Effector CD8-positive, alpha-beta T cell (primary cell): Measurements from ENCODE around the gene PDLIM5.
"Not testable (repeated sequence)": the region's sequence is repeated elsewhere in the genome, so short reads cannot be mapped to it uniquely, and the experiment has no call there.

Experiments used
- DNase-seq: peaks from one replicate; lab custom pipeline; 2025; lab: John Stamatoyannopoulos, UW
- total RNA-seq, 4 experiments: gene quantifications; one replicate each; lab custom pipeline; 2026; lab: John Stamatoyannopoulos, UW

The PDLIM5 gene, protein sequence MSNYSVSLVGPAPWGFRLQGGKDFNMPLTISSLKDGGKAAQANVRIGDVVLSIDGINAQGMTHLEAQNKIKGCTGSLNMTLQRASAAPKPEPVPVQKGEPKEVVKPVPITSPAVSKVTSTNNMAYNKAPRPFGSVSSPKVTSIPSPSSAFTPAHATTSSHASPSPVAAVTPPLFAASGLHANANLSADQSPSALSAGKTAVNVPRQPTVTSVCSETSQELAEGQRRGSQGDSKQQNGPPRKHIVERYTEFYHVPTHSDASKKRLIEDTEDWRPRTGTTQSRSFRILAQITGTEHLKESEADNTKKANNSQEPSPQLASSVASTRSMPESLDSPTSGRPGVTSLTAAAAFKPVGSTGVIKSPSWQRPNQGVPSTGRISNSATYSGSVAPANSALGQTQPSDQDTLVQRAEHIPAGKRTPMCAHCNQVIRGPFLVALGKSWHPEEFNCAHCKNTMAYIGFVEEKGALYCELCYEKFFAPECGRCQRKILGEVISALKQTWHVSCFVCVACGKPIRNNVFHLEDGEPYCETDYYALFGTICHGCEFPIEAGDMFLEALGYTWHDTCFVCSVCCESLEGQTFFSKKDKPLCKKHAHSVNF
- total RNA-seq: 33.9 to 53.3 (median 43.8) reads per million in 4 experiments

DNA sequence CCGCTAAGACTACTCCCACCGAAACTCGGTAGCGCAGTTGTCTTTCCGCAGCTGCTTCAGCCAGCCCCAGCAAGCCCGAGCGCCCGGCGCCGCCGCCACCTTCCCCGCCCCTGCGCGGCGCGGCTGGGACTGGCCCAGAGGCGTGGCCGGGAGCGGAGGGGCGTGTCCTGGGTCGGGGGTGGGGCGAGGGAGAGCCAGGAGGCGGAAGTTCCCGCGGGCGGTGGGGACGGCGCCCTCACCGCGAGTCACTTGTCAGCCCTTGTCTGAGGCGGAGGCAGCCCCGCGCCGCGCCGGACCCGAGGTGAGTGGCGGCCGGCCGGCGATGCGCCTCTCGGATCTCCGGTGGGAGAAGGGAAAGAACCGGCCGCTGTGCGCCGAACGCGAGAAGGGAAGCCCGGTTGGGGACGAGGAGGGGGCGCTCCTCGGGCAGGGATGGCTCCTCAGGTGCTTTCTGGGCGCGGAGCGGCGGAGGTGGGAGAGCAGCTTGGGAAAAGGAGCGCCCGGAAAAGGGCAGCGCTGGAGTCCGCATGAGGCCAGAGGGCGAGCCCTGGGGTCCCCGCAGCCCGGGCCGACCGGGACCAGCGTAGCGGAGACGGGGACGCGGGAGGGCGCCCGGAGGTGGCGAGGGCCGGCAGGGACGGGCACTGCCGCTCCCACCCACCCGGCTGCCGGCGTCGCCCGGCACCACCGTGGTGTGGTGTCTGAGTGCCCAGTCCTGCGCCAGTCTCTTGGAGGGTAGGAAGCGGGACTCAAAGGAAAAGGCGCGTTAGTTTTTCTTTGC is at the start of gene PDLIM5:
Gene PDLIM5 (plus strand): TSS at position 248 of the 781 bp plus-strand sequence. CDS start 3,347 bp downstream, outside the sequence.
- DNase-seq: peak; percentile 84

- DNase-seq: not testable (repeated sequence)
Observed at GRCh38 chr4:94402439-94402838, 49.3 kb upstream of the PDLIM5 start.

DNA sequence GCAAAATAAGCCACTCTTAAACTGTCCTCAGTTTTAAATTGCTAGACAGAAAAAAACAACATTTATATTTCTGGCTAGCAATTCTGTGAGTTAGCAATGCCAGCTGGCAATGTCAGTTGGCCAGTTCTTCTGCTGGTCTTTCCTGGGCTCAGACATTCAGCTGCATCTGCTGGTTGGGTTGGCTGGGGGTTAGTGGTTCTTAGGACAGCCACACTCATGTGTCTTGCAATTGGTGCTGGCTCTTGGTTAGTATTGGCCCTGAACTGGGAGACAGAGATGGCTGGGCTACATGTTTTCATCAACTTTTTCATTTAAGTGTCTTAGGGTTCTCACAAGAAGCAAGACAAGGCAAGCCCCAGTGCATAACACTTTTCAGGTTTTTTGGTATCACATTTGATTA is 48.0 kb upstream of the PDLIM5 start:
- DNase-seq: no peak

DNA sequence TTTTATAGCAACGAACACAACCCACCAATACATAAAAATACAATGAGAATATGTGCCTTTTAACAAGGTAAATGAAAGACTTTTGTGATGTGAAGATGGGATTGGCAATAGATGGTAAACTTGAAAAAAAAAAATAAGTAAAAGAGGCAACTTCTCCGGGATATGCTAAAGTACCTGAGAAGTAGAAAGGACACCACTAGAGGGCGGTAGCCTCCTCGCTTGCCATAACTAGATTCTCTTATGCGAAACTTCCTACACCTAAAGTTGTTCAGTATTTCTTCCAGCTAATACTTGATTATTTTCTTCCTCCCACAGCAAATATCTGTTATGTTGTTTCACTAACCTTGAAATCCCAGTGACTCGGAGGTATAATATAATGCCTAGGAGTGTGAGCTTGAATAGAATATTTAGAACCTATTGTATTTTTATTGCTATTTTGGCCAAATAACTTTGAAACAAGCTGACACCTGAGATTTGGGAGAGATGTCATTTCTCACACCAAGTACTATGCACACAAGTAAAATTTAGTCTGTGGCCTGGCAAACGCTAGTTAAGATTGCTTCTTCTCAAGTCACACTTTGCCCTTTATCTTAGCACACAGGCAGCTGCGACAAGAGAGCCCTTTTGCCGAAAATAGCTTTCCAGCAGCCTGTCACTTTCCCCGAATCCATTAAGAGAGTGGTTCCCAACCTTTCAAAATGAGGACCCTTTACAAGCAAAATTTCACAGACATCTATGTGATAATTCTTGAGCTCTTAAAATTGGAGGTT is 44.9 kb upstream of the PDLIM5 start:
- peak; percentile 15 for DNase-seq

DNA sequence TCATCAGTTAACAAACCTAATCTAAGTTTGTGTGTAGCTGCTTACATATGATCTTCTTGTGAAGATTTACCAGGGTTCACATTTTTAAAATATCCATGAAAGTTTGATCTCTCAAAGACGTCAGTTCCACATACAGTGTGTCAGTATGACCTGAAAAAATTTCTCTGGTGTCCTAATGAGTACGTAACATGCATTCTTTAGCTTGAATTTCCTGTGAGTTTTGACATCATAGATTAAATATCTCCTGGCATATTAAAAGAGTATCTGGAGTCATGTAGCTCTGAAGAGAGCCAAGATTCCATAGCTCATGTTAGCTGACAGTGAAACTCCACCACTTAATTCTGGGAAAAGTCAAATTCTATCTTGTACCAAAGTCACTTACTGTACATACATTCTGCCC is 43.9 kb upstream of the PDLIM5 start:
- no peak for DNase-seq

DNA sequence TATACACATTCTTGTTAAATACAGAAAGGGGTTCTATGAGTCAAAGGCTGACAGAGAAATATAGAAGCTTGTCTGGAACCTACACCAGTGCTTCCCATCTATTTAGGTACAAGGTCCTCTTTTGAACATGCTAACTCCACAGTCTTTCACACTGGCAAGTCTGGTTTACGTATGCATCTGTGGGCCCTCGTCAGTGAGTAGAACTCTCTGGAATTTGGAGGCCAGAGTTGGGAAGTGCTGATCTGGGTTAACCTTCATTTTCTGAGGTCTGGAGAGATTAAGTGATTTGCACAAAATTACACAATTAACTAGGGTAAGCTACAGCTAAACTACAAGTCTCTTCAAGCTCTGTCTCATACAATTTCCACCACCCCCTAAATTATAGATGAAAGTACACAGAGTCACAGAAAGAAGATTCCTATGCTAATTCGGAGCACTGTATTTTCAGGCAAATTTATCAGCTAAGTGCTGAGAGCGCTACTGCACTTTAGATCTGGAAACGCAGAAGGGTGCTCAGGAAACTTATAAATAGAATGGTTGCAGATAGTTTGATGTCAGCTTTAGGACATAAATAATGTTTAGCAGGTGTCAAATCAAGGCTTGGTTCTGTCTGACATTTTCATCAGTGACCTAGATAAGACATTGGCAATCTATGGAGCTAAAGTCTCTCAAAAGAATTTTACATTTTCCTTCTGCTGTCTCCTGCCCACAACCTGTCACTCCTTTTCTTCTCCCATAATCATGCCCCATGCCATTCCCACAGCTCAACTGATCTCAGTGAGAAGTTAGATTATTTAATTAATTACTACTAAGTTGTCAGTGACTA is 43.0 kb upstream of the PDLIM5 start:
- DNase-seq: no peak

- DNase-seq: no peak
Observed at GRCh38 chr4:94409375-94409679, 42.4 kb upstream of the PDLIM5 start.

DNA sequence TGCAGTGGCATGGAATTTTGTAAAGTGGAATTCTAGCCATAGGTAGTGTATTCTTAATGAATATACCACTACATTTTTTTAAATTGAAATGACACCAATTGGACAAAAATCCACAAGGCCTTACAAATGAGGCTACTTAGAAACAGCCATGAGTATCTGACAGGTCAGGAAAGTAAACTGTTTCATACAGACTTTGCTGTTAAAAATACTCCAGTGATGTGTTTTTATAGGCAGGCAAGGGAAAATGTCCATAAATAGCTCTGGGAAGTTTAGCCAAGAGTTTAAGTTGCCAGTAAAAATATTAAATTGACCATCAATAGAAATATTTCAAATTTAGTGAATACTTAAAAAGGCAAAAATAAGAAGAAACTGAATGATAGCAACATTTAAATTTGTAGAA is 41.8 kb upstream of the PDLIM5 start:
- DNase-seq: no peak

DNA sequence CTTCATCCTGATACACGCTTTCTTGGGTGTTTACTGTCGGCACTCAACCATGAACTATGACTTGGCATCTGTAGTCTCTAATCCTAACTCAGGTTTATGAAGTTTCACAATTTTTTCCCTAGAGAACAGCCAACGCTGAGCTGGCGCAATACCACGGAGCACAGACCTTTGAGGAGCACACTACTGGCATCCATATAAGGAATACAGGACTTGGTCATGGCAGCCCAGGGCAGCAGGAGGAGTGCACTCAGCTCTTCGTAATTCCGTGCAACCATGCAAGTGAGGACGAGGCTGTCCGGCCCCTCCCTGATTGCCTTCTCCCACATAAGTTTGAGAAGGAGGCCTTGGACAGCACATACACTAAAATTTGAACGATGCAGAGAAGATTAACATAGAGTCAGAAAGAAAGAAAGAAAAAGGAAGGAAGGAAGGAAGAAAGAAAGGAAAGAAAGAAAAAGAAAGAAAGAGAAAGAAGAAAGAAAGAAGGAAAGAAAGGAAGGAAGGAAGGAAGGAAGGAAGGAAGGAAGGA is 41.0 kb upstream of the PDLIM5 start:
- DNase-seq: no peak

GRCh38 chr4:94411296-94411695 is 40.4 kb upstream of the PDLIM5 start:
- no peak for DNase-seq

GRCh38 chr4:94412019-94412657 is 39.6 kb upstream of the PDLIM5 start:
- DNase-seq: no peak

DNA sequence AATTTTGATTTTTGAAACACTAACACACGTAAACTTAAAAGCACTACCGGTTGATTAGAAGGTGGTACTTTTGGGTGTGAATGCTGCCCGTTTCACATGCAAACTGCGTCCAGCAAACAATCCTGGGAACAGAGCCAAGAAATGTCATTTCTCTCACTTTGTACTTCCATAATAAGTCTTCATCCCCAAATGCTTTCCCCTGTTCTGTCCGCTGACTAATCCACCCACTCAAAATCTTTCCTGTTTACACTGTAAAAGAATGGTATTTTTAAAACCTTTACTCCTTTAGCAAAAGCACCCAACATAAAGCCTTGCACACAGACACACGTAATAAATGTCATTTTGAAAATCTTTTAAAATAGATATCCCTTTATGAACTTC is 39.1 kb upstream of the PDLIM5 start:
- DNase-seq: no peak

GRCh38 chr4:94413085-94413840 is 38.5 kb upstream of the PDLIM5 start:
- no peak for DNase-seq

- DNase-seq: no peak
Observed at GRCh38 chr4:94414907-94415306, 36.8 kb upstream of the PDLIM5 start.

DNA sequence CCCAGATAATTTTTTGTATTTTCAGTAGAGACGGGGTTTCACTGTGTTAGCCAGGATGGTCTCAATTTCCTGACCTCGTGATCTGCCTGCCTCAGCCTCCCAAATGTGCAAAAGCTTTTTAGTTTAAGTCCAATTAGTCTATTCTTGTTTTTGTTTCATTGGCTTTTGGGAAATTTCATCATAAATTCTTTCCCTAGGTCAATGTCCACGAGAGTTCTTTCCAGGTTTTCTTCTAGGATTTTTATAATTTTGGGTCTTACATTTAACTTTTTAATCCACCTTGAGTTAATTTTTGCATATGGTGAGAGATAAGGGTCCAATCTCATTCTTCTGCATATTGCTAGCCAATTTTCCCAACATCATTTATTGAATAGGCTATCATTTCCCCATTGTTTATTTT is 36.3 kb upstream of the PDLIM5 start:
- no peak for DNase-seq

DNA sequence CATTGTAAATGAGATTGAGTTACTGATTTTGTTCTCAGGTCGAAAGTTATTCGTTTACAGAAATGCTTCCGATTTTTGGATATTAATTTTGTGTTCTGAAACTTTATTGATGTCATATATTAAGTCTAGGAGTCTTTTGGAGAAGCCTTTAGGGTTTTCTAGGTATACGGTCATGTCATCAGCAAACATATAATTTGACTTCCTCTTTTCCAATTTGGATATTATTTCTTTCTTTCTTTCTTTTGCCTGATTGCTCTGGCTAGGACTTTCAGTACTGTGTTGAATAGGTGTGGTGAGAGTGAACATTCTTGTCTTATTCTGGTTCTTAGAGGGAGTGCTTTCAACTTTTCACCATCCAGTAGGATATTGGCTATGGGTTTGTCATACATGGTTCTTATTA is 35.4 kb upstream of the PDLIM5 start:
- DNase-seq: no peak

DNA sequence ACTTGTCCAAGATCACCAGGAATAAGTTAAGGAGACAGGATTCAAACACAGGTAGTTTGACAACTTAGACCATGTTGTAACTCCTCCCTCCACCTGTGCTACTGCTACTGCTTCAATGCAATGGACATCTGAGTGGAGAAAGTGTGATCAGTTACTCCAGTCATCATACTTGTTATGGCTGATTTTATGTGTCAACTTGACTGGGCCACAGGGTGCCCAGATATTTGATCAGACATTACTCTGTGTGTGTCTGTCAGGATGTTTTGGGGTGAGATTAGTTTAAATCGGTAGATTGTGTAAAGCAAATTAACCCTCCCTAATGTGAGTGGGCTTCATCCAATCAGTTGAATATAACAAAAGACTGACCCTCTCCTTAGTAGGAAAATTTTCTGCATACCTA is 34.8 kb upstream of the PDLIM5 start:
- DNase-seq: no peak

GRCh38 chr4:94419549-94419948 is 32.2 kb upstream of the PDLIM5 start:
- DNase-seq: no peak

- DNase-seq: no peak
Observed at GRCh38 chr4:94419956-94420355, 31.8 kb upstream of the PDLIM5 start.

GRCh38 chr4:94420356-94420755 is 31.4 kb upstream of the PDLIM5 start:
- DNase-seq: no peak
